BLaER1 (cell line): ENCODE data around the gene SH2D3C.

Experiments
- H3K27ac ChIP-seq: shearing (Covaris generic); formaldehyde crosslinking; 2 replicates; pipeline ENCODE4 v1.8.1; 2022
- H3K27me3 ChIP-seq: shearing (Covaris generic); formaldehyde crosslinking; 2 replicates; pipeline ENCODE4 v1.8.1; 2022
- H3K36me3 ChIP-seq: shearing (Covaris generic); formaldehyde crosslinking; 2 replicates; pipeline ENCODE4 v1.8.1; 2022
- H3K4me1 ChIP-seq: shearing (Covaris generic); formaldehyde crosslinking; 2 replicates; pipeline ENCODE4 v1.8.1; 2022
- H3K4me2 ChIP-seq: shearing (Covaris generic); formaldehyde crosslinking; 2 replicates; pipeline ENCODE4 v1.8.1; 2022
- H3K4me3 ChIP-seq: shearing (Covaris generic); formaldehyde crosslinking; 2 replicates; pipeline ENCODE4 v1.8.1; 2022
- H3K9ac ChIP-seq: shearing (Covaris generic); formaldehyde crosslinking; 2 replicates; pipeline ENCODE4 v1.8.1; 2022
- H3K9me3 ChIP-seq: shearing (Covaris generic); formaldehyde crosslinking; 2 replicates; pipeline ENCODE4 v1.8.1; 2022
- H4K20me1 ChIP-seq: shearing (Covaris generic); formaldehyde crosslinking; 2 replicates; pipeline ENCODE4 v1.8.1; 2022
- Cebpa-rat ChIP-seq: shearing (Covaris generic); IDR thresholded peaks from 2 replicates; pipeline ENCODE4 v1.8.1; 2022

SH2D3C gene

DNA sequence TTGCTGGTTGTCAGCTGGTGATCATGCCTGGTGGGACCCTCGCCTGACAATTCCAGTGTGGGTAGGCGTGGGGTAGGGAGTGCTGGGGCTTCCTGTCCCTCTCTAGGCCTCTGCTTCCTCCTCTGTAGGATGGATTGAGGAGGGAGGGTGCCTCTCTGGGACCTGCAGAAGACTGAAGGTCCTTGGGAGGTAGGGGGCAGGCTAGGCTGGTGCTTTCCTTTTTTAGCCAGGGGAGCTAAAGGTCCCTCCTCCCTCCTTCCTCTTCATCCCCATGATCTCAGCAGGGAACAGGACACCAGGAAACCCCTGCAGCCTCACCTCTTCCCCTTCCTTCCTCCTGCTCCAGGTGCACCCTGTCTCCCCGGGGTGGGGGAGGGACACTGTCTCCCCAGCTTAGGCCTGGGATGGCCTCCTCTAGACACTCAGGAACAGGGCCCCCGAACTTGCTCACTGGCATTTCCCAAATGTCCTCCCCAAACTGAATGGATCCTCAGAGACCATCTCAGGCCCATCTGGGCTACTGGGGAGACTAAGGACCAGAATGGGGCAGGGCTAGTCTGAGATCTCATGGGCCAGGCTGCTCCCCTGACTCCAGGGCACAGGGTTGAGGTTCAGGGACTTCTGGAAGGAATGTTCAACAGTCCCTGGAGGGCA, 8.4 kb downstream of the SH2D3C start:
- Histone ChIP-seq H3K27ac (peak overlapping the region; percentile 58), H3K36me3 (peaks cover 80% of the 10 kb centered on the region), H3K4me1 (peaks cover 88% of the 10 kb centered on the region), H3K9me3 (no peaks in the 10 kb centered on the region), H3K9ac (peak overlapping the region; percentile 73), H4K20me1 (peaks cover 98% of the 10 kb centered on the region), H3K27me3 (no peaks in the 10 kb centered on the region), H3K4me3 (peak overlapping the region; percentile 68), H3K4me2 (peak overlapping the region; percentile 98)
- no peak for TF ChIP-seq Cebpa-rat

DNA sequence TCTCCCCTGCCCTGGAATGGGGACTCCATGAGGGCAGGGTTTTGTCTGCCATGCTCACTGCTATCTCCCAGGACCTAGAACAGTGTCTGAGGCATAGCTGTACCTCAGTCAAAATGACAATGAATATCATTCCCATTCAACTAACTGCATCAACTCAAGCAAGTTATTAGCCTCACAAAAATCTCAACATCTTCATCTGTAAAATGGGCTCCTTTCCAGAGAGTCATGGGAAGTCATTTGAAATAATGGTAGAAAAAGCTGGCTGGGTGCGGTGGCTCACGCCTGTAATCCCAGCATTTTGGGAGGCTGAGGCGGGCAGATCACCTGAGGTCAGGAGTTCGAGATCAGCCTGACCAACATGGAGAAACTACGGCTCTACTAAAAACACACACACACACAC, 9.4 kb downstream of the SH2D3C start:
- peaks cover 80% of the 10 kb centered on the region for H3K36me3 ChIP-seq
- H3K9ac ChIP-seq: peak overlapping the region; percentile 73; the same call in 1 of the 2 replicates
- H3K4me2 ChIP-seq: peak overlapping the region; percentile 98
- H4K20me1 ChIP-seq: peaks cover 98% of the 10 kb centered on the region
- H3K4me1 ChIP-seq: peaks cover 85% of the 10 kb centered on the region
- no peaks in the 10 kb centered on the region for H3K27me3 ChIP-seq
- H3K4me3 ChIP-seq: no peak overlapping the region
- peak overlapping the region; percentile 58; the same call in 1 of the 2 replicates for H3K27ac ChIP-seq
- no peak for TF ChIP-seq Cebpa-rat
- no peaks in the 10 kb centered on the region for H3K9me3 ChIP-seq

DNA sequence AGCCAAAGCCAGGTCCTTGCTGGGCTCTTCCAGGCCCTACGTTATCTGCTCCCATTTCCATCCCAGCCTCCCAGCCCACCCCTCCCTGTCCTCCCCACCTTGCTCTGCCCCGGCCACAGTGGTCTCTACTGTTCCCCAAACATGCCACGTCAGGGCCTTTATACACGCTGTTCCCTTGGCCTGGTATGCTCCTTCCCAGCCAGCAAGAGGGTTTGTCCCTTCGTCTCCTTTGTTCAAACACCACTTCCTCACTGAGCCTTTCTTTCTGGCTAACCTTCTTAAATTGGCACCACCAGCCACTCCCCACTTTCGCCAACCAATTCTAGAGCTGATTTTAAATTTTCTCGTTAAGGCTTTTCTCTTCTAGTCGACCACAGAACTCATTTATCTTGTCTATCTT, 9.8 kb downstream of the SH2D3C start:
- Histone ChIP-seq H4K20me1 (peaks cover 98% of the 10 kb centered on the region), H3K4me3 (no peak overlapping the region), H3K9ac (peak overlapping the region; percentile 65; the same call in 1 of the 2 replicates), H3K36me3 (peaks cover 80% of the 10 kb centered on the region), H3K27me3 (no peaks in the 10 kb centered on the region), H3K27ac (peak overlapping the region; percentile 58), H3K4me1 (peaks cover 85% of the 10 kb centered on the region), H3K4me2 (peak overlapping the region; percentile 98), H3K9me3 (no peaks in the 10 kb centered on the region)
- no peak for TF ChIP-seq Cebpa-rat

DNA sequence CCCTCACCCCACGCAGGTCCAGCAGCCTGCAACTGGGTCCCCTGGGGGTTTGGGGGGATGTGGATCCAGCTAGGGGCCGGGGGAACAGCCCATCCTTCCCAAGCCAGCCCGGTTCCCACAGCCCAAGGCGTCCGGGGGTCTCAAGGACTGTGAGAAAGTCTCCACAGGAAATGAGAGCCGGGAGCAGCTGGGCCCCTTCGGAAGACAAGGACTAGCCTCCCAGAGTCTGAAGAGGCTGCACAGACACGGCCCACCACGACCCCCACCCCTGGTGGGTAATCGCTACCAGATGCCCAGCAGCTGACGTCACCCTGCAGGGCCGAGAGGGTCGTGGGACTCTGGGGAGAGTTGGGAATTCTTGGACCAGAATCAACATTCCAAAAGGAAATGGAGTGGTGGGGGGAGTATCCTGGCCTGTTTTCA, 10.5 kb downstream of the SH2D3C start:
- no peaks in the 10 kb centered on the region for H3K27me3 ChIP-seq
- peak overlapping the region; percentile 57 for H3K27ac ChIP-seq
- peaks cover 98% of the 10 kb centered on the region for H4K20me1 ChIP-seq
- H3K4me1 ChIP-seq: peaks cover 86% of the 10 kb centered on the region
- peaks cover 80% of the 10 kb centered on the region for H3K36me3 ChIP-seq
- H3K9me3 ChIP-seq: no peaks in the 10 kb centered on the region
- peak overlapping the region; percentile 65 for H3K9ac ChIP-seq
- H3K4me3 ChIP-seq: peak overlapping the region; percentile 10; the same call in 1 of the 2 replicates
- peak overlapping the region; percentile 98 for H3K4me2 ChIP-seq
- TF ChIP-seq Cebpa-rat: no peak

DNA sequence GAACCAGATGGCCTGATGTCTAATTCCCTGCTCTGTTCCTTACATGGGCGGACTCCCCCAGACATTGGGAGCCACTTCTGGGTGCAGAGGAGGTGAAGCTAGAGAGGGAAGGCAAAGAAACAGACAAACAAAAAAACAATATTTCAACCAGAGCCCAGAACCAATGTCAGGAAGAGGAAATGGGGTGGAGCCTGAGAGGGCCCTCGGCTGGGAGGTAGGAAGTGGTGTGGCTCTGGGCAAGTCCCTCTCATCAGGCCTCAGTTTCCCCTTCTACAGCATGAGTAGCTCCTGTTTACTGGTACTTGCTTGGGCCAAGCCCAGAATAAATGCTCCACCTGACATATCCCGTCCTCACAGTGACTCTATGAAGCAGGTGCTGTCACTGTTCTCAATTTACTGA, 11.1 kb downstream of the SH2D3C start:
- no peak for TF ChIP-seq Cebpa-rat
- Histone ChIP-seq H3K9ac (peak overlapping the region; percentile 65), H3K4me3 (peak overlapping the region; percentile 10; the same call in 1 of the 2 replicates), H3K27me3 (no peaks in the 10 kb centered on the region), H3K4me2 (peak overlapping the region; percentile 98), H4K20me1 (peaks cover 98% of the 10 kb centered on the region), H3K4me1 (peaks cover 86% of the 10 kb centered on the region), H3K36me3 (peaks cover 80% of the 10 kb centered on the region), H3K9me3 (no peaks in the 10 kb centered on the region), H3K27ac (peak overlapping the region; percentile 57)

DNA sequence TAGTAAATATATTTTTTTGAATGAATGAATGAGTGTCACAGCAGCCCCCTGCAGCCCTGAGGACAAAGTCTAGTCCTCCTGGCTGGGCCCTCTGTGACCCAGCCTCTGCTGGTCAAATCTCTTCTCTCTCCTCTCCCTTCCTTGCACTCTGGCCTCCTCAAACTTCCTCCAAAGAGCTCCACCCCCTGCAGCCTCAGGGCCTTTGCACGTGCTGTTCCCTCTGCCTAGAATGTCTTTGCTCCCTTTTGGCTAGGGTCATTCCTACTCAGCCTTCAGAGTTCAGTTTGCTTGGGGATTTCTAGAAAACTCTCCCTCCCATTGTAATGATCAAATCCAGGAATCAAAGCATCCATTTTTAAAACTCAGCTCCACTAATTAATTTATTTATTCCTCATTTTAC, 13.0 kb downstream of the SH2D3C start:
- H3K9me3 ChIP-seq: no peaks in the 10 kb centered on the region
- no peak overlapping the region for H3K9ac ChIP-seq
- TF ChIP-seq Cebpa-rat: no peak
- H3K4me1 ChIP-seq: peaks cover 74% of the 10 kb centered on the region
- H3K4me3 ChIP-seq: no peak overlapping the region
- no peak overlapping the region for H3K27ac ChIP-seq
- peaks cover 88% of the 10 kb centered on the region for H3K36me3 ChIP-seq
- peaks cover 100% of the 10 kb centered on the region for H4K20me1 ChIP-seq
- H3K27me3 ChIP-seq: no peaks in the 10 kb centered on the region
- H3K4me2 ChIP-seq: no peak overlapping the region

DNA sequence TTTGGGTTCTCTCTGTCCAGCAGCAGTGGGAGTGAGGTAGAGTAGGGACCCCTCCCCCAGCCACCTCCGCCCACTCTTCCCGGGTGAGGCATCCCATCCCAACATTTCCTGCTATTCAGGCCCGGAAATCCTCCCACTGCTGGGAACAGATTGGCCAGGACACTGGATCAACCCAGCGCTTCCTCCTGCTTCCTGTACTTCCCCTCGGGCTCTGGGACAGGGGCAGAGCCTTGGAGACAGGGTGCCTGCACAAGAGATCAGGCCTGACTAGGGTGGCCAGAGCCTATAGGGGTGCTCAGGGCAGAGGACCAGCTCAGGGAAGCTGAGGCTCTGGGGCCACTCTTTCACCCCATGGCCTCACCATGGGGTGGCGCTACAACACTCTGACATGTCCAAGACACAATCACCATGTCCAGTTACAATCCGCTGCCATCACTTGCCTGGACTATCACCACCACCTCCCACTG, 14.5 kb downstream of the SH2D3C start:
- TF ChIP-seq Cebpa-rat: no peak
- 0 out of 2 replicates have a peak overlapping the region, but pooled peaks have one; percentile 22 for H3K4me2 ChIP-seq
- no peak overlapping the region for H3K4me3 ChIP-seq
- no peaks in the 10 kb centered on the region for H3K27me3 ChIP-seq
- H3K9ac ChIP-seq: no peak overlapping the region
- no peaks in the 10 kb centered on the region for H3K9me3 ChIP-seq
- peaks cover 96% of the 10 kb centered on the region for H3K36me3 ChIP-seq
- H3K27ac ChIP-seq: peak overlapping the region; percentile 33; the same call in 1 of the 2 replicates
- H4K20me1 ChIP-seq: peaks cover 98% of the 10 kb centered on the region
- H3K4me1 ChIP-seq: peaks cover 59% of the 10 kb centered on the region

DNA sequence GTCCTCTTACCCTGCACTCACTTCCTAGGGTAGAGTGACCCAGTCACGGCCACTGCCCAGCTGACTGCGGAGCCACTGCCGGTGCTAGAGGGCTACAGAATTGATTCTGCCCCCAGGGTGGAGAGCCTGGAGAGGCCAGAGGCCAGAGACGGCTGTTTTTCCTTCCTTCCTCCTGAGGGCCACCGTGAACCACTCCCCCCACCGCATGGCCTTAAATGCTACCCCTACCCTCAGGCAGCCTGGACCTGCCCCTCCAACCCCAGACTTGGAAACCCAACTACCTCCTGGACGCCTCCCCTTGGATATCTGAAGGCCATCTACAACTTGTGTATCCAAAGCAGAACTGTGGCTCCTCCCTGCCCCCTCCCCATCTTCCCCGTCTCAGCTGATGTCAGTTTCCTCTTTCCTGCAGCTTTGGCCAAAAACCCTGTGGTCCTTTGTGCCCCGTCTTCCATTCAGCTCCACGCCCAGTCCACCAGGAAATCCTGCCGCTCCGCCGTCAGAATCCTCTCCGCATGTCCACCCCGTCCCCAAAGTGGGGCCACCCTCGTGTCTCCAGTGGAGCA, 16.3 kb downstream of the SH2D3C start:
- TF ChIP-seq Cebpa-rat: no peak
- Histone ChIP-seq H3K27ac (peak overlapping the region; percentile 16; the same call in 1 of the 2 replicates), H3K36me3 (peaks cover 98% of the 10 kb centered on the region), H3K27me3 (no peaks in the 10 kb centered on the region), H3K4me3 (no peak overlapping the region), H3K4me2 (0 out of 2 replicates have a peak overlapping the region, but pooled peaks have one; percentile 15), H3K9ac (no peak overlapping the region), H3K9me3 (no peaks in the 10 kb centered on the region), H4K20me1 (peaks cover 97% of the 10 kb centered on the region), H3K4me1 (peaks cover 41% of the 10 kb centered on the region)

DNA sequence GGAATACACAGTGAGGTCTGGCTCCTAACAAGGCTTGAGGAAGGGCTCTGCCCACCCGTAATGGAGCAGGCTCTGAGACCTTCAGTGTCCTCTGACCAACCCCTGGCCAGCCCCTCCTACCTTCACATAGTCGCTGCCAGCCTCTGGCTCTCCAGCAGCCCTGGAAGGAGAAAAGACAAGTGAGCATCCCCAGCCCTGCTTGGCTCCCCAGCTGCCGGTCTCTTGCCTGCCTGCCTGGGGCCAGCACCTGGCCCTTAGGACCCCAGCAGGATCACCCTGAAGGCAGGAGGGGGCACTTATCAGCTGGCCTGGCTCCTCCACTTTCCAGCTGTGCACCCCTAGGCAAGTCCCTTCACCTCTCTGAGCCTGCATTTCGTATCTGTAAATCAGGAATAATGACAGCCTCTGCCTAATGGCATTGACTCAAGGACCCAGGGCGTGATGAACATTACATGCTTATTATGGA, 16.9 kb downstream of the SH2D3C start:
- Histone ChIP-seq H3K9me3 (no peaks in the 10 kb centered on the region), H3K9ac (no peak overlapping the region), H3K27ac (no peak overlapping the region), H3K4me3 (no peak overlapping the region), H3K4me1 (peaks cover 35% of the 10 kb centered on the region), H3K4me2 (no peak overlapping the region), H3K36me3 (peaks cover 98% of the 10 kb centered on the region), H4K20me1 (peaks cover 97% of the 10 kb centered on the region), H3K27me3 (no peaks in the 10 kb centered on the region)
- TF ChIP-seq Cebpa-rat: no peak

DNA sequence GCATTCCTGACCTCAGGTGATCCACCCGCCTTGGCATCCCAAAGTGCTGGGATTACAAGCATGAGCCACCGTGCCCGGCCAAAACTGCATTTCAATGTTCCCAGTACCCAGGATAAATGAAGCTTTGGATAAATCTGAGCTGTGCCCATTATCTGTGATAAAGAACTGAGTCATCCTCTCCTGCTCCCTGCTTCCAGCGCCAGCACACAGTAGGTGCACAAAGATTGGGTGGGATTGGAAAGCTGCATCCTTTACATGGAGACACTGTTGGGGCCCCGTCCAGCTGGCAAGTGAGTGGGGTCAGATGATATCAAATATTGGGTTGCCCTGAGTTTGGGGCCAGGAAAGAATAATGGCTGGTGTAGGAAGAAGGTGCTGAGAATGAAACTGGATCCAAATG, 17.4 kb downstream of the SH2D3C start:
- no peak overlapping the region for H3K27ac ChIP-seq
- peaks cover 98% of the 10 kb centered on the region for H3K36me3 ChIP-seq
- H3K9me3 ChIP-seq: no peaks in the 10 kb centered on the region
- no peak overlapping the region for H3K9ac ChIP-seq
- no peak for TF ChIP-seq Cebpa-rat
- H3K4me3 ChIP-seq: no peak overlapping the region
- no peaks in the 10 kb centered on the region for H3K27me3 ChIP-seq
- H3K4me2 ChIP-seq: no peak overlapping the region
- H4K20me1 ChIP-seq: peaks cover 97% of the 10 kb centered on the region
- H3K4me1 ChIP-seq: peaks cover 33% of the 10 kb centered on the region
